ENCODE results near the gene PGBD4.

DNA sequence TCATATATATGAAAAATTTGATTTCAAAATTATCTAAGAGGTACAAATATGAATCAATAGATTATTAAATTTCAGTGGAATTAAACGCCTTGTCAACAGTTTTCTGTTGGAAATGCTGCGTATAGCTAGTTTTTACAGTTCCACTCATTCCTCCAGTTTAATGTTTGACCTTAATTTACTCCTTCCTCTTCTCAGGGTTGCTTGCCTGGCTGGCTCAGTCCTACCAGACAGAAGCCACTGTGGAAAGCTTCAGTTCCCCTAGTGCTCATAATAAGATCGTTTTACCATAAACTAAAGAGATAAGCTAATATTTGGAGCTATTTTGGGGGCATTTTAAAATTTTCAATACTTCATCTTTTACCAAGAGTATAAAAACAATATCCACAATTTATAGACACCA, 23.0 kb upstream of the PGBD4 start:
- TF ChIP-seq, protein P1, sequence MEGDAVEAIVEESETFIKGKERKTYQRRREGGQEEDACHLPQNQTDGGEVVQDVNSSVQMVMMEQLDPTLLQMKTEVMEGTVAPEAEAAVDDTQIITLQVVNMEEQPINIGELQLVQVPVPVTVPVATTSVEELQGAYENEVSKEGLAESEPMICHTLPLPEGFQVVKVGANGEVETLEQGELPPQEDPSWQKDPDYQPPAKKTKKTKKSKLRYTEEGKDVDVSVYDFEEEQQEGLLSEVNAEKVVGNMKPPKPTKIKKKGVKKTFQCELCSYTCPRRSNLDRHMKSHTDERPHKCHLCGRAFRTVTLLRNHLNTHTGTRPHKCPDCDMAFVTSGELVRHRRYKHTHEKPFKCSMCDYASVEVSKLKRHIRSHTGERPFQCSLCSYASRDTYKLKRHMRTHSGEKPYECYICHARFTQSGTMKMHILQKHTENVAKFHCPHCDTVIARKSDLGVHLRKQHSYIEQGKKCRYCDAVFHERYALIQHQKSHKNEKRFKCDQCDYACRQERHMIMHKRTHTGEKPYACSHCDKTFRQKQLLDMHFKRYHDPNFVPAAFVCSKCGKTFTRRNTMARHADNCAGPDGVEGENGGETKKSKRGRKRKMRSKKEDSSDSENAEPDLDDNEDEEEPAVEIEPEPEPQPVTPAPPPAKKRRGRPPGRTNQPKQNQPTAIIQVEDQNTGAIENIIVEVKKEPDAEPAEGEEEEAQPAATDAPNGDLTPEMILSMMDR (IDR thresholded peaks at IDR 0.05; ENCODE audit: low read depth, low read length) = no peak
- TF ChIP-seq EZH2phosphoT487 (IDR thresholded peaks at IDR 0.05; ENCODE audit: low read depth) = no peak
